IMR-90 (cell line): ENCODE data around the gene KRTAP10-6. TPM values are rescaled to one million over a fixed set of nuclear protein-coding genes. Genes with fewer than 3 reads are reported as not detected.

Experiments used
- ATAC-seq: fragments of 200-7000 bp; cut with Tn5 transposase; 2 replicates; pipeline ENCODE4 v1.9.1; 2020; ENCODE audit warnings: low read depth, mild to moderate bottlenecking, moderate library complexity
- BruUV-seq: library from RNA; stranded (reverse); fragments of 400-500 nt; replicated peaks from 2 replicates; lab custom pipeline; 2021; lab: Mats Ljungman, UMichigan
- CTCF ChIA-PET: fragments of 300-600 bp; formaldehyde crosslinking; extraction: SDS; loops from one replicate; lab custom pipeline; 2021; ENCODE audit warnings: antibody characterized with exemption; lab: Yijun Ruan, JAX
- POLR2A ChIA-PET: fragments of 300-600 bp; sonication (Branson Sonifier 250); formaldehyde crosslinking; loops from one replicate; lab custom pipeline; 2022; ENCODE audit warnings: antibody characterized with exemption; ENCODE audit not compliant: unreplicated experiment; lab: Charles Lee
- DNase-seq: peaks from one replicate; pipeline ENCODE4 v3.0.0; 2013
- H2AFZ ChIP-seq: replicated peaks from 2 replicates; pipeline ENCODE3; 2013; ENCODE audit warnings: low read length, mild to moderate bottlenecking; ENCODE audit not compliant: poor library complexity
- H2AK5ac ChIP-seq: 2 replicates; pipeline ENCODE4 v1.6.1; 2013; ENCODE audit warnings: low read depth, low read length, inconsistent platforms
- H2AK9ac ChIP-seq: replicated peaks from 2 replicates; pipeline ENCODE3; 2013; ENCODE audit warnings: mild to moderate bottlenecking, low read depth, low read length, moderate library complexity; ENCODE audit not compliant: poor library complexity
- H2BK120ac ChIP-seq: 2 replicates; pipeline ENCODE4 v1.6.1; 2013; ENCODE audit warnings: low read depth, low read length, inconsistent platforms
- H2BK15ac ChIP-seq: 3 replicates; pipeline ENCODE4 v1.6.1; 2013; ENCODE audit warnings: low read depth, low read length, inconsistent platforms
- H2BK20ac ChIP-seq: 2 replicates; pipeline ENCODE4 v1.6.1; 2013; ENCODE audit warnings: low read depth, mild to moderate bottlenecking, inconsistent platforms, low read length, moderate library complexity
- H2BK5ac ChIP-seq: 2 replicates; pipeline ENCODE4 v1.6.1; 2013; ENCODE audit warnings: mild to moderate bottlenecking, low read depth, low read length, inconsistent platforms; ENCODE audit not compliant: poor library complexity, severe bottlenecking
- H3K14ac ChIP-seq: replicated peaks from 2 replicates; pipeline ENCODE4 v1.6.1; 2013; ENCODE audit warnings: low read depth, low read length, inconsistent platforms
- H3K18ac ChIP-seq: 2 replicates; pipeline ENCODE4 v1.6.1; 2013; ENCODE audit warnings: low read depth, low read length, control low read depth
- H3K23ac ChIP-seq: 2 replicates; pipeline ENCODE4 v1.6.1; 2013; ENCODE audit warnings: low read depth, low read length, inconsistent platforms
- H3K27ac ChIP-seq: 2 replicates; pipeline ENCODE4 v1.5.1; 2013; ENCODE audit warnings: mild to moderate bottlenecking, control low read depth, low read length; ENCODE audit not compliant: insufficient read depth
- H3K27me3 ChIP-seq: 2 replicates; pipeline ENCODE4 v1.6.1; 2013; ENCODE audit warnings: low read length; ENCODE audit not compliant: control insufficient read depth, insufficient read depth
- H3K36me3 ChIP-seq: 2 replicates; pipeline ENCODE4 v1.6.1; 2013; ENCODE audit warnings: low read length, mixed read lengths; ENCODE audit not compliant: control insufficient read depth, insufficient read depth
- H3K4ac ChIP-seq: 2 replicates; pipeline ENCODE4 v1.6.1; 2013; ENCODE audit warnings: low read depth, low read length, inconsistent platforms
- H3K4me1 ChIP-seq: 2 replicates; pipeline ENCODE4 v1.6.1; 2013; ENCODE audit warnings: low read length, mixed read lengths; ENCODE audit not compliant: control insufficient read depth, insufficient read depth
- H3K4me2 ChIP-seq: 2 replicates; pipeline ENCODE4 v1.6.1; 2013; ENCODE audit warnings: low read depth, mild to moderate bottlenecking, control low read depth, low read length, moderate library complexity
- H3K4me3 ChIP-seq: 2 replicates; pipeline ENCODE4 v1.5.1; 2013; ENCODE audit warnings: low read depth, mild to moderate bottlenecking, control low read depth, low read length, moderate library complexity; ENCODE audit not compliant: insufficient read depth
- H3K56ac ChIP-seq: 2 replicates; pipeline ENCODE4 v1.6.1; 2013; ENCODE audit warnings: low read length, inconsistent platforms; ENCODE audit not compliant: insufficient read depth; ENCODE audit errors: extremely low read depth
- H3K79me1 ChIP-seq, 2 experiments: 2 replicates each; pipeline ENCODE4 v1.6.1; 2013; ENCODE audit warnings: low read length in 2 of 2, inconsistent platforms in 1 of 2, low read depth in 1 of 2
- H3K9ac ChIP-seq: 2 replicates; pipeline ENCODE4 v1.6.1; 2013; ENCODE audit warnings: low read depth, low read length, control low read depth
- H3K9me1 ChIP-seq: 2 replicates; pipeline ENCODE4 v1.6.1; 2013; ENCODE audit warnings: low read length, inconsistent platforms; ENCODE audit not compliant: insufficient read depth
- H3K9me3 ChIP-seq: 2 replicates; pipeline ENCODE4 v1.6.1; 2013; ENCODE audit warnings: low read length; ENCODE audit not compliant: control insufficient read depth, insufficient read depth
- H4K20me1 ChIP-seq: 2 replicates; pipeline ENCODE4 v1.6.1; 2013; ENCODE audit warnings: low read length, inconsistent platforms; ENCODE audit not compliant: insufficient read depth
- H4K5ac ChIP-seq: 2 replicates; pipeline ENCODE4 v1.6.1; 2013; ENCODE audit warnings: mild to moderate bottlenecking, low read depth, low read length, control low read depth
- H4K8ac ChIP-seq, 2 experiments: 2 replicates each; pipeline ENCODE4 v1.6.1; 2013; ENCODE audit warnings: low read depth in 2 of 2, low read length in 2 of 2, control low read depth in 1 of 2, inconsistent platforms in 1 of 2
- H4K91ac ChIP-seq: 2 replicates; pipeline ENCODE4 v1.6.1; 2013; ENCODE audit warnings: low read depth, low read length, inconsistent platforms; ENCODE audit not compliant: insufficient read depth
- BHLHE40 ChIP-seq: fragments of 150-350 bp; IDR thresholded peaks from 2 replicates; pipeline ENCODE4 v1.6.1; 2016; ENCODE audit warnings: mild to moderate bottlenecking, low read depth, low read length
- CEBPB ChIP-seq: IDR thresholded peaks from 2 replicates; pipeline ENCODE4 v1.6.1; 2012; ENCODE audit warnings: low read depth, low read length, improper control_type of control experiment
- MXI1 ChIP-seq: IDR thresholded peaks from 2 replicates; pipeline ENCODE4 v1.6.1; 2012; ENCODE audit warnings: low read depth, mild to moderate bottlenecking, low read length, moderate library complexity, borderline replicate concordance
- NFE2L2 ChIP-seq: fragments of 150-350 bp; IDR thresholded peaks from 2 replicates; pipeline ENCODE4 v1.6.1; 2016; ENCODE audit warnings: low read depth, mild to moderate bottlenecking, low read length
- POLR2A ChIP-seq: IDR thresholded peaks from 2 replicates; pipeline ENCODE4 v1.6.1; 2012; ENCODE audit warnings: mild to moderate bottlenecking, low read depth, low read length
- RAD21 ChIP-seq: IDR thresholded peaks from 2 replicates; pipeline ENCODE4 v1.6.1; 2012; ENCODE audit warnings: low read length, improper control_type of control experiment
- SMC3 ChIP-seq: fragments of 150-350 bp; IDR thresholded peaks from 2 replicates; pipeline ENCODE4 v1.6.1; 2016; ENCODE audit warnings: low read depth, mild to moderate bottlenecking, antibody characterized with exemption, low read length, moderate library complexity
- WGBS, 2 experiments: methylation state at CpG; one replicate each; pipeline versions ENCODE4 v1.1.5 to v1.1.7; 2013; ENCODE audit warnings: missing lambda C conversion rate in 2 of 2; ENCODE audit not compliant: insufficient read length in 1 of 2; ENCODE audit errors: extremely low coverage in 2 of 2; 5-methylcytosine and 5-hydroxymethylcytosine counted together
- dilution Hi-C: fragments of 300-500 bp; cut with HindIII; formaldehyde crosslinking; loops from one replicate; pipeline ENCODE4 v1.14.3; 2018; ENCODE audit warnings: low sequenced_read_pairs; ENCODE audit not compliant: unreplicated experiment
- in situ Hi-C: fragments of 300-500 bp; cut with MboI; formaldehyde crosslinking; loops from 3 replicates; pipeline ENCODE4 v1.14.3; 2019; ENCODE audit warnings: low sequenced_read_pairs, inconsistent platforms, mixed read lengths
- intact Hi-C: fragments of 100-400 bp; cut with micrococcal nuclease; formaldehyde crosslinking; loops from 2 replicates; pipeline ENCODE4 v1.10.0; 2022
- polyA plus RNA-seq, 3 experiments: library from polyadenylated mRNA; depleted of rRNA; stranded (reverse); fragments of >200 nt; gene quantifications; 2 replicates each; pipeline ENCODE4 v1.2.3, GENCODE V29; 2012; ENCODE audit warnings: low replicate concordance in 1 of 3
- total RNA-seq: library from RNA; depleted of rRNA; stranded (reverse); fragments of >200 nt; gene quantifications from 2 replicates; pipeline ENCODE4 v1.2.3, GENCODE V29; 2012
- TF ChIP-seq, protein P1 (sequence below): conservative IDR thresholded peaks from 2 replicates; pipeline ENCODE4 v1.5.1; 2012; ENCODE audit warnings: mild to moderate bottlenecking, low read depth, low read length, improper control_type of control experiment
- TF ChIP-seq, protein P2 (sequence below): fragments of 150-350 bp; IDR thresholded peaks from 2 replicates; pipeline ENCODE4 v1.6.1; 2017; ENCODE audit warnings: mild to moderate bottlenecking, antibody characterized with exemption, low read length, low read depth

Gene KRTAP10-6
- total and polyA plus RNA-seq, 2 of the 4 experiments (the other 2 are of a cell fraction) = not detected

DNA sequence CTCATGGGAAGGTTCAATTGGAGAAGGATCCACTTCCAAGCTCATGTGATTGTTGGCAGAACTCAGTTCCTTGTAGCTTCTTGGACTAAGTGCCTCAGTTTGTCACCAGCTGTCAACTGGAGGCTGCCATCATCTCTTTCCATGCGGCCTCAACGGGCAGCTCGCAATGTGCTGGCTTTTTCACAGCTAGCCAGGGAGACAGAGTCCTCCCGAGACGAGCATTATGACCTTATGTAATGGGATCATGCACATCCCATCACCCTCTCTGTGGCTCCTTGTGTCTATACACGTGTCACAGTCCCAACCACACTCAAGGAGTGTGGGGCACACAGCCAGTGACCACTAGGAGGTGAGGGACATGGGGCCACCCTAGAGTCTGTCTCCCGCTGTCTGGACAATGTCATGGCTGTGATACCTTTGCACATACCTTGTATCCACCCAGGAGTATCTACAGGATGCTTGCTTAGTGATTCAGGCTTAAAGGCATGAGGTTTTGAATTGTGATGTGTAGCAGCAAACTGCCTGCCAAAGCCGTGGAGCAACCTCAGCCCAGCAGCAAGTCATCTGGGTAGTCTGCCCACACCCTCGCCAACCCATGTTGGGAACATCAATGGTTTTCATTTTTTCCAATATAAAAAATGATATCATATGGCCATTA is 3.9 kb upstream of the KRTAP10-6 start:
- POLR2A ChIA-PET = no interaction called here
- H3K18ac ChIP-seq = no peak overlapping the region
- H2BK5ac ChIP-seq = no peak overlapping the region
- no peak for DNase-seq
- no TSS peak for BruUV-seq
- no peak overlapping the region for H3K4me2 ChIP-seq
- H2AK9ac ChIP-seq = no peak overlapping the region
- H2AFZ ChIP-seq = no peak overlapping the region
- TF ChIP-seq, protein P1, sequence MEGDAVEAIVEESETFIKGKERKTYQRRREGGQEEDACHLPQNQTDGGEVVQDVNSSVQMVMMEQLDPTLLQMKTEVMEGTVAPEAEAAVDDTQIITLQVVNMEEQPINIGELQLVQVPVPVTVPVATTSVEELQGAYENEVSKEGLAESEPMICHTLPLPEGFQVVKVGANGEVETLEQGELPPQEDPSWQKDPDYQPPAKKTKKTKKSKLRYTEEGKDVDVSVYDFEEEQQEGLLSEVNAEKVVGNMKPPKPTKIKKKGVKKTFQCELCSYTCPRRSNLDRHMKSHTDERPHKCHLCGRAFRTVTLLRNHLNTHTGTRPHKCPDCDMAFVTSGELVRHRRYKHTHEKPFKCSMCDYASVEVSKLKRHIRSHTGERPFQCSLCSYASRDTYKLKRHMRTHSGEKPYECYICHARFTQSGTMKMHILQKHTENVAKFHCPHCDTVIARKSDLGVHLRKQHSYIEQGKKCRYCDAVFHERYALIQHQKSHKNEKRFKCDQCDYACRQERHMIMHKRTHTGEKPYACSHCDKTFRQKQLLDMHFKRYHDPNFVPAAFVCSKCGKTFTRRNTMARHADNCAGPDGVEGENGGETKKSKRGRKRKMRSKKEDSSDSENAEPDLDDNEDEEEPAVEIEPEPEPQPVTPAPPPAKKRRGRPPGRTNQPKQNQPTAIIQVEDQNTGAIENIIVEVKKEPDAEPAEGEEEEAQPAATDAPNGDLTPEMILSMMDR = no peak
- TF ChIP-seq CEBPB = no peak
- TF ChIP-seq BHLHE40 = no peak
- TF ChIP-seq SMC3 = no peak
- no peak for TF ChIP-seq RAD21
- no peak for TF ChIP-seq POLR2A
- TF ChIP-seq, protein P2, sequence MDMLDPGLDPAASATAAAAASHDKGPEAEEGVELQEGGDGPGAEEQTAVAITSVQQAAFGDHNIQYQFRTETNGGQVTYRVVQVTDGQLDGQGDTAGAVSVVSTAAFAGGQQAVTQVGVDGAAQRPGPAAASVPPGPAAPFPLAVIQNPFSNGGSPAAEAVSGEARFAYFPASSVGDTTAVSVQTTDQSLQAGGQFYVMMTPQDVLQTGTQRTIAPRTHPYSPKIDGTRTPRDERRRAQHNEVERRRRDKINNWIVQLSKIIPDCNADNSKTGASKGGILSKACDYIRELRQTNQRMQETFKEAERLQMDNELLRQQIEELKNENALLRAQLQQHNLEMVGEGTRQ = no peak
- no peak for TF ChIP-seq MXI1
- no peak for TF ChIP-seq NFE2L2
- H3K23ac ChIP-seq = no peak overlapping the region
- no peak overlapping the region for H4K8ac ChIP-seq
- 45% methylated on average over 4 of the region's 9 CpGs; no CpG with 5 or more reads in 1 of the 2 experiments for WGBS, 2 experiments
- no peak overlapping the region for H2AK5ac ChIP-seq
- H4K91ac ChIP-seq = no peak overlapping the region
- H3K14ac ChIP-seq = no peak overlapping the region
- H3K36me3 ChIP-seq = no peaks in the 10 kb centered on the region
- H3K4me3 ChIP-seq = no peak overlapping the region
- intact Hi-C loops = no loop called here
- CTCF ChIA-PET = no interaction called here
- no peaks in the 10 kb centered on the region for H3K9me3 ChIP-seq
- no peaks in the 10 kb centered on the region for H4K20me1 ChIP-seq
- no peak overlapping the region for H2BK20ac ChIP-seq
- no peak overlapping the region for H2BK120ac ChIP-seq
- dilution Hi-C loops = no loop called here
- H3K27ac ChIP-seq = no peak overlapping the region
- ATAC-seq = no peak
- in situ Hi-C loops = no loop called here
- H3K4me1 ChIP-seq = no peaks in the 10 kb centered on the region
- peaks cover 4% of the 10 kb centered on the region; the same call in 1 of the 2 replicates for H3K27me3 ChIP-seq
- no peaks in the 10 kb centered on the region for H3K9me1 ChIP-seq
- H2BK15ac ChIP-seq = no peak overlapping the region
- H4K5ac ChIP-seq = no peak overlapping the region
- H3K56ac ChIP-seq = no peak overlapping the region
- no peak overlapping the region for H3K9ac ChIP-seq
- H3K4ac ChIP-seq = no peak overlapping the region
- no peaks in the 10 kb centered on the region for H3K79me1 ChIP-seq
